COR-L47 (cell line): ENCODE data around the gene SP2.
A peak's percentile ranks its signal among the peaks of the same experiment; 100 is the strongest.
"Not testable (repeated sequence)": the region's sequence is repeated elsewhere in the genome, so short reads cannot be mapped to it uniquely, and the experiment has no call there.

ENCODE experiments used
- DNase-seq: peaks from one replicate; lab custom pipeline; 2025; lab: John Stamatoyannopoulos, UW

Gene SP2

DNA sequence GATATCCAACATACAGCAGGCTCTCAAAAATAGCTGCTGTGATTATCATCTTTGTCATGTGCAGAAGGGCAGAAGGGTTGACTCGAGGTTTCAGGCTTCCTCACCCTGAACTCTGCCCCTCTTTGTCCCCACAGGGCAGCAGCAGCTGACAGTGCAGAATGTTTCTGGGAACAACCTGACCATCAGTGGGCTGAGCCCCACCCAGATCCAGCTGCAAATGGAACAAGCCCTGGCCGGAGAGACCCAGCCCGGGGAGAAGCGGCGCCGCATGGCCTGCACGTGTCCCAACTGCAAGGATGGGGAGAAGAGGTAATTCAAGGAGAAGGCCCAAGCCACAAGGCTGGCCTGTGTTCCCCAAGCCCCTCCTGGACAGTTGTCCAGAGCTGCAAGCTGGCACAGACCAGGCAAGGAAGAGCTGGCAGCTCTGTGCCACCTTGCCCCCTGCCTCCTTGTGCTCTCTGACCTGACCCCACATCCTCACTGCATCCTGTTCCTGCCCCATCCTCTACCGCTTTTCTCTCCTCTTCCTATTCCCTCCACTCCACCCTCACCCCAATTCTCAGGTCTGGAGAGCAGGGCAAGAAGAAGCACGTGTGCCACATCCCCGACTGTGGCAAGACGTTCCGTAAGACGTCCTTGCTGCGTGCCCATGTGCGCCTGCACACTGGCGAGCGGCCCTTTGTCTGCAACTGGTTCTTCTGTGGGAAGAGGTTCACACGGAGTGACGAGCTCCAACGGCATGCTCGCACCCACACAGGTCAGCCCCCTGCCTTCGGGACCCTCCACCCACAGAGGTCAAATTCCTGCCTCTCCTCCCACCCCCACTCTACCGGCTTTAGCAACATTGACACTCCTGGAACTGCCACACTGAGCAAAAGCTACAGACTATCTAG is 29.0 kb downstream of the SP2 start:
- DNase-seq = no peak

DNA sequence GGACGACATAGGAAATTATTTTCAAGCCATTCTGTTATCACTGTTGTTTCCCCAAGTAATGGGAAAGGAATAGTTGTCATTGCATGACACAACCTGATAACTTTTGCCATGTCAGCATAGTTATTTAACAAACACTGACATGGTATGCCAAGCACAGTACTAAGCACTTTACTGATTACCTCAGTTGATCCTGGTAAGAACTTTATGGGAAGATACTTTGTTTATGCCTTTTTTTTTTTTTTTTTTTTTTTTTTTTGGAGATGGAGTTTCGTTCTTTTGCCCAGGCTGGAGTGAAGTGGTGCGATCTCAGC is 29.6 kb downstream of the SP2 start:
- DNase-seq = no peak

DNA sequence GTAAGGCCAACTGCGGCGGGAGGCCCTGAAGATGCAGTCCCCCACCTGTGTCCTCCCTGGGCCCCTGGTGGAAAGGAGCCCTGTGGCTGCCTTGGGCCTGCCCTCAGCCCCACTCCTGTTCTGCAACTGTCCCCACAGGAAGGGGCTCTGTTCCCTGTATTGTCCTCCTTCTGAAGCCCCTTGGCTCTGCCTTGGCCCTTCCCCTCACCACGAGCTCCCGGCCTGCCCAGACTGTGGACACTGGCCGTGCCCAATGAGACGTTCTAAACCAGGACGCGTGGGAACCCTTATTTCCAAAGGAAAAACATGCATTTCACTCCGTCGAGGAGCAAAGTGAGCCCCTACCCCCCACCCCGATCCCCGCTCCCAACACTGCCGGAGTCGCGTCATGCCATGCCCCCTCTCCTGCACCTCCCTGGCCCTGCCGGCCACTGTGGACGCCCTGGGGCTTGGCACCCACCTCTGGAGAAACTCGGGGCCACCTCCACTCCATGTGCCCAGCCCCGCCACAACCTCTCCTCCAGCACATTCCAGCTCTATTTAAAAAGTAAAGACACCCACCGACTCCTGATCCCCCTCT is 31.9 kb downstream of the SP2 start:
- no peak for DNase-seq

DNA sequence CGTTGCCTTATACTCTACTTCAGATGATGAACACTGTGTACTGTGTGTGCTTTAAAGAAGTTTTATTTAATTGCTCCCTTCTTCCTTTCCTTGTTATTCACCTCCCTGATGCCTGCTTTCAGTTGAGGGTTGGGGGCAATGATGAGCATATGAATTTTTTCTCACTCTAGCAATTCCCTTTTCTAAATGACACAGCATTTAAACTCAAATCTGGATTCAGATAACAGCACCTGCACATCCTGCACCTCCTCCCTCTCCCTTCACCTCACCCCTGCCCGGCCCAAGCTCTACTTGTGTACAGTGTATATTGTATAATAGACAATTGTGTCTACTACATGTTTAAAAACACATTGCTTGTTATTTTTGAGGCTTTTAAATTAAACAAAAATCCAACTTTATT is 32.4 kb downstream of the SP2 start:
- no peak for DNase-seq

DNA sequence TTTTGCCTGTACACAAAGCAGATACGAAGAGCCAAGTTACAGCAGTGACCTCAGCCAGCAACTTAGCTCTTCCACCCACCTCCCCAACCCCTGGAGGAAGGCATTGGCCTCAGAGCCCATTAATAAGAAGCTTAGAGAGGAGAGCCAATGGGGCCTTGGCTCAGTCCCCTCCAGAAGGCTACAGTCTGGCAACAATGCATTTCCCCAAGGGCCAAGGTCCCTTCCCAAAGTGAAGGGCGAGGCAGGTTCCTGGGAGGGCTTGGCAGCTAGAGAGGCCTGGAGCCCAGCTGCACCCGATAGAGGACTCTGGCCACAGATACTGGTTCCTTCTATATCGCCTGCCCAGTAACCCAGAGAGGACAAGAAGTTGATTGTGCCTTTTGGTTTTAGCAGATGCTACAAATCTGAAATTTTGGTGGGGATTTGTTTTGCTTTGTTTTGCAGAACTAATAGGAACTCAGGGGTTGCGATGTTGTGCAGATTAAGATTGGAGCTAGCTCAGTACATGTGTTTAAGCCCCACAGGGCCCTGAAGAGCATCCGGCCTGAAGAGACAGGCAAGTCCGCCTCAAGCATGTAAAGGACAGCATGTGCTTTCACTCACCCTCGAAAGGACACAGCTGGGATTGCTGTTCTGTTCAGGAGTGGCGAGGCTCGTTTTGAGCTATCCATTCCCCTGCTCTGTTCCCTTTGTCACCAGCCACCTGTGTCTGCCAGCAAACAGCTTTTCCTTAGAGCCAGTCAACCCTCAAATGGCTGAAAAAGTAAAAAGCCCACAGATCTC is 33.4 kb downstream of the SP2 start:
- DNase-seq = no peak

DNA sequence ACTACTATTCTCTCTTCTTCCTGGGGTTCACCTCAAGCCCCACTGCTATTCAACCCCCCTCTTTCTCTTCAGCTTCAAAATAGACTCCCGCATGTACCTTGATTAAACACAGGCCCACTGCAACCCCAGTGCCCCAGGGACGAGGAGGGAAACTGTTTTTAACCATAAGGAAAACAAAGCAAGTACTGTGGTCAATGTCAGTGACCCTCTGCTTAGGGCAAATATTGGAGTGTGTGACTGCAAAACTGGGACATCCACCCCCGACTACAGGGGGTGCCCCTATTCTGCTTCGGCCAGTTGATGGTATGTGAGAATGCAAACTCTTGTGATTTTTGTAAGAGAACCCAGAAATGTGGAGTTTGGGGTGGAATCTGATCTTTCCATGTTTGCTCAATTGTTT is 35.8 kb downstream of the SP2 start:
- no peak for DNase-seq

DNA sequence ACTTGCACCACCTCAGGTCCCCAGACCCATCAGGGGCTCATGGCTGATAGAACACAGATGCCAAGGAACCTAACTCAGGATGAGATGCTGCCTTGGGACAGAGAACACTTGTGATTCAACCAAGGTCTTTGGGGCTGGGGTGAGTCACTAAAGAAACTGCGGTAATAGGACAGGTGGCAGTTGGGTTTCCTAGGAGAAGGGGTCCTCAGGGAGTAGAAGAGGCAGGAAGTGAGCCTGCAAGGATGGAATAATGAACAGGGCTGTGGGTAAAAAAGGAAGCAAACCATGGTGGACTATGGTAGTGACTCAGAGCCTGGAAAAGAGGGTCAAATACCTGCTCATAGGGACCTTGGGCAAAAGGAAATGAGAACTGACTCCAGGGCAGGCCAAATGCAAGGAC is 38.8 kb downstream of the SP2 start:
- no peak for DNase-seq

DNA sequence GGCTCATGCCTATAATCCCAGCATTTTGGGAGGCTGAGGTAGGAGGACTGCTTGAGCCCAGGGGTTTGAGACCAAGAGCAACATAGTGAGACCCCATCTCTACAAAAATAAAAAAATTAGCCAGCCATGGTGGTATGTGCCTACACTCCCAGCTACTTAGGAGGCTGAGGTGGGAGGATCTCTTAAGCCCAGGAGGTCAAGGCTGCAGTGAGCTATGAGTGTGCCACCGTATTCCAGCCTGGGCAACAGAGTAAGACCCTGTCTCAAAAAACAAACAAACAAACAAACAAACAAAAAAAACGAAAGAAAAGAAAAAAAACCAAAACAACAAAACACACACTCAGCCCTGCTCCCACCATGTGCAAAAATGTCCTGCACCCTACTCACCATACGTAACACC is 39.4 kb downstream of the SP2 start:
- DNase-seq = not testable (repeated sequence)

DNA sequence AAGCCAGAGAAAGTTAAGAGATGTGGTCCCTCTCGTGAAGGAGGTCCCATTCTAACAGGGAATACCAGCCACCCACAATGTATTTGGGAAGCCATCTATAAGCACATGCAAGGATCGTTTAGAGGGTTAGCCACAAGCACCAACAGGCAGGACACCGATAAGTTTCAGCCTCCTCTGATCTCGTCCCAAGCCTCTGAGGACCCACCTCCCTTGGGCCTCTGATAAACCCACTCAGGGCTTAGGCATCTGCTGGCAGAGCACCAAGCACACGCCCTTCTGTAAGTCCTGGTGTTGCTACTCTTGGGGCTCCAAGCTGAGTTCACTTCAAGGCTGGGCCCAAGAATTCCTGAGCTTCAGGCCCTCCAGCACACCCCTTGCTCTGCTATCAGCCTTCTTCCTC is 39.9 kb downstream of the SP2 start:
- no peak for DNase-seq

DNA sequence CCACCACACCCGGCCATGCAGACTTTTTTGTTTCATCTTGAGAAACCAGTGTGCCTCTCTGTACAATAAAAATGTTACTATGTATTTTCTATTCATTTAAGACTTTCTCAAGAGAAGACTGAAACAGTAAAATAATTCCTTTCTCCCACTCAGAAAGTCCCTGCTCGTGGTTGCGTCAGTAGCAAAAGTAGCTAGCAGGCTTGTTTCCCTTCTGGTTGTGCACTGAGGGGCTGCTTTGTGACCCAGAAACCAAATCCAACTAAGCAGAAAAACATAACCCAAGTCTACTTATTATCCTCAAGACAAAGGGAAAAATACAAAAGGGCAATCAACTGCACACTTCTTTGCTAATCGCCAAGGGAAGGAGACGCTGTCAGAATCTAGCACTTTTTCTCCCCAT is 41.9 kb downstream of the SP2 start:
- DNase-seq = no peak

DNA sequence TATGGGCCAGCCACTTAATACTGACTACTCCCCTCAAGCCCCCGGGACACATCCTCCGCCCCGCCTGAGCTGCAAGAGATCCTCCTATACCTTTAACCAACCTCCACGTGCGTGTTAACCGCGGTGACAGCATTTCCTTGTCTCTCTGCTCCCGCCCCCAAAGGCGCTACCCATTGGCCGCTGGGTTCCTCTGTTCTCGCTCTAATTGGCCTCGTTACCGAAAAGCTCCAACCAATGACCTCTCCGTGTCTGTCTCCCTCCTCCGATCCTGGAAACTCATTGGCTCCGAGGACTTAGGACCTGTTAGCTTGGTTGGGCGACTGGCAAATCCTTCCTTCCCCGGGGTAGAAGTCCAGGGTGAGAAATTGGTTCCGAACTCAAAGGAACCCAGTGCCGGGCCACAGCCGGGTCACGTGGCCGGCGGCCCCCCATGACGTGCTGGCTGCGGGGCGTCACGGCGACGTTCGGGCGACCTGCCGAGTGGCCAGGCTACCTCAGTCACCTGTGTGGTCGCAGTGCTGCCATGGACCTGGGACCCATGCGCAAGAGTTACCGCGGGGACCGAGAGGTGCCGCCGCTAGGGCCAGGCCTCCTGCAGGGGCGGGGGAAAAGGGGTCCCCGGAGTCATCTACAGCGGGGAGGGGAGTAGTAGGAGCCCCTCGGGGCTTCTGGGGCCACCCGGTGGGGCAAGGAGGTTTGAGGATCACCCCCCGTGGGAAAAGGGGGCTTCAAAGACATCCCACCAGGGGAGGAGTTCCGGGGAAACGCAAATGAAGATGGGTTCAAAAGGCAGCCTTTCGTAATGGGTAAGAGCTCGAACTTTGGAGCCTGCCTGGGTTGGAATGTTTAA is 45.4 kb downstream of the SP2 start, which contains the start of gene PNPO:
Gene PNPO (plus strand): TSS at position 326 of the 850 bp plus-strand sequence. CDS start 105 bp downstream, at position 431.
- peak; percentile 98 for DNase-seq

DNA sequence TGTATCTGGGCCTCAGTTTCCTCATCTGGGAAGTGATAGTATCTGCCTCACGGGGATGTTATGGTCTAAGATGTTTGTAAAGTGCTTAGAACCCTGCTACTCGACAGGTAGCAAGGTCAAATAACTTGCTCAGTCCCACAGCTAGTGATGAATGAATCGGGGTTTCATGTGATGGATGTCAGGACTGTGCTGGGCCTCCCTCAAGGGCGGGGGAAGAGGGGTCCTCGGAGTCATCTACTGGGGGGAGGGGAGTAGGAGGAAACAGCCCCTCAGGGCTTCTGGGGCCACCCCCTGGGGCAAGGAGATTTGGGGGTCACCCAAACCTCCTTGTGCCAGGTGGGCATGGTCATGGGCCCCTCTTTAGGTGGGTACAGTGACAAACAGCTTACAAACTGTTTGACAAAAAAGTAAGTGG is 46.1 kb downstream of the SP2 start:
- no peak for DNase-seq

DNA sequence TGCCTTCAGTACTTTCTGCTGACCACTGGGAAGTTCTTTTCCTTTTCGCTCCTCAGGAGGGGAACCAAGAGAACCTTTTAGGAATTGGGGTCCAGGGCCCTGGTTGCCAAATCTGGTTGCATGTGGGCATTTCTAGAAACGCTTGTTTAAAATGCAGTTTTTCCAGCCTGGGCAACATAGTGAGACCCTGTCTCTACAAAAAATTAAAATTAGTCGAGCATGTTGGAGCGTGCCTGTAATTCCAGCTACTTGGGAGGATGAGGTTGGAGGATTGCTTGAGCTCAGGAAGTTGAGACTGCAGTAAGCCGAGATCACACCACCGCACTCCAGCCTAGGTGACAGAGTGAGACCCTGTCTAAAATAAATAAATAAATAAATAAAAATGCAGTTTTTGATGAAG is 46.5 kb downstream of the SP2 start:
- DNase-seq = no peak

DNA sequence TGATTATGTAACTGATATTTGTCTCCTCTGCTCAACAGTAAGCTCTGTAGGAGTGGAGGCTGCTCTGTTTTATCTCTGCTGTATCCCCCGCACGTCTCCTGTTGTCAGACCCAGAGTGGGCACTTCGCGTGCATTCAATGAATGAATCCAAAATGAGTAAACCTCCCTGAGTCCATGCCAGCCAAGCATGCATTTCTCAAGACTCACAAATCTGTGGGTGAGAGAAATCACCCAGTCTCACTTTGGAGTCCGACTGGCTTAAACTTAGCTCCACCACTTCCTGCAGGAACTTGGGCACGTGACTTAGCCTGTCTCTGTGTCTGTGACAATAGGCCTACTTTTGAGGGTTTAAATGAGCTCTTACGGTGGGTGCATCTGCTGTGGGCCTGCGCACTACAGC is 49.0 kb downstream of the SP2 start:
- DNase-seq = no peak

DNA sequence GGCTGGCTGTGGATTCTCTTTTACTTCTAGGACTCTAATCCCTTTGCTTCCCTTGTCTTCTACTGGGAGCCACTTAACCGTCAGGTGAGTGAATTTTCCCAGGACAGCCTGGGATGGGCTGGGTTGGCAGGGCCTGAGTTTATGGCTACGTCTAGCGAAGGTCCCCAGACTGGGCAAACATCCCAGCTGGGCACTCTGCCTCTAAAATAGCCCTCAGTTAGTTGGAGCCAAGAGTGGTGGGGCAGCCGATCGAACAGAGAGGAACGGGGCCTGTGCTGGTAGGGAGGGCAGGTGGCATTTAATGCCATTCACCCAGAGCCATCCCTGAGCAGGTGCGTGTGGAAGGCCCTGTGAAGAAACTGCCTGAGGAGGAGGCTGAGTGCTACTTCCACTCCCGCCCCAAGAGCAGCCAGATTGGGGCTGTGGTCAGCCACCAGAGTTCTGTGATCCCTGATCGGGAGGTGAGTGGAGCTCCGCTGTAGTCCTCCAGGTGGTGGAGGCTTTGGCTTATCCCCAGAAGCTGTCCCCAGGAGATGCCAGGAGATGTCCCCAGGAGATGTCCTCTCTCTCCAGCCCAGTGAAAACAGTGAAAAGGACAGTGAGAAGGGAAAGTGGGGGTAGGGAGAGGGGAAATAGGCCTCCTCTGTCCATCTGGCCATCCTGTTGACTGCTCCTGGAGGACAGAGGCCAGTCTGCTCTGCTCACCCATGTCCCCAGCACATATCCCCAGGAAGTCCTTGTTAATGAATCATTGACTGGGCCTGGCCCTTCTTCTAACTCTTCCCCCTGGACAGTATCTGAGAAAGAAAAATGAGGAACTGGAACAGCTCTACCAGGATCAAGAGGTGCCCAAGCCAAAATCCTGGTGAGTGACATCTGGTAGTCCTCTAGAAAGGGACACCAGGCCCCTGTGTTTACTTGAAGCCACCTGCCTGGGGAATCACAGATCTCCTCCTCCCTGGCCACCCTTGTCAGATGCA is 49.8 kb downstream of the SP2 start:
- DNase-seq = no peak

DNA sequence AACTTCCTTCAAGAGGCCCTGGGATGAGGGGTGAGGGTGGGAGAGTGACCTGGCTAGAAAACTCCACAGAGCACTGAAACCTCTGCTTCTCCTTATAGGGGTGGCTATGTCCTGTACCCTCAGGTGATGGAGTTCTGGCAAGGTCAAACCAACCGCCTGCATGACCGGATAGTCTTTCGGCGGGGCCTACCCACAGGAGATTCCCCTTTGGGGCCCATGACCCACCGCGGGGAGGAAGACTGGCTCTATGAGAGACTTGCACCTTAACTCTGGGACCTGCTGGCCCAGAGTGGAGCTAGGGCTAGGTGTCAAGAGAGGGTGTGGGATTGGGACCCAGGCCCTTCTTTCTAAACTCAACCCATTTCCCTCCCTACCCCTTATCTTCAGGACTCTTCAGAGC is 50.5 kb downstream of the SP2 start:
- no peak for DNase-seq

DNA sequence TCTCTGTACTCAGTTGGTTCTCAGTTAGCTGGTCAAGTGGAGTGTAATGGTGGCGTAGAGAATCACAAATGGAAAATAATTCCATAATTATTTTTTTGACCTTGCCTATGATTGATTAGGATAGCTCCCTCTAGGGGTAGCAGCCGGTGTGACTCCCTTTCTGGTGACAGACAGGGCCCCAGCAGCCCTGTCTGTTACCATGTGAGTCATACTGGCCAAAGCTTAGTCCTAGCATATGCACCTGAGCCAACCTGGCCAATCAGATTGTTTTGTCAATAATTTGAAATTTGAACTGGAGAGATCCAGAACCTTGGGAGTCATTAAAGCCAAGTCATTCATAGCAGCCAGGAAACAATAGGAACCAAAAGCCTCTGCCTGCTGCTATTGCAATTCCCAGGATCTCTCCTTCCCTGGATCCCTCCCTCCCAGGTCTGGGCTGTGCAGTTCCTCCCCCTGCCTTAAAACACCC is 50.9 kb downstream of the SP2 start:
- DNase-seq = peak; percentile 87

DNA sequence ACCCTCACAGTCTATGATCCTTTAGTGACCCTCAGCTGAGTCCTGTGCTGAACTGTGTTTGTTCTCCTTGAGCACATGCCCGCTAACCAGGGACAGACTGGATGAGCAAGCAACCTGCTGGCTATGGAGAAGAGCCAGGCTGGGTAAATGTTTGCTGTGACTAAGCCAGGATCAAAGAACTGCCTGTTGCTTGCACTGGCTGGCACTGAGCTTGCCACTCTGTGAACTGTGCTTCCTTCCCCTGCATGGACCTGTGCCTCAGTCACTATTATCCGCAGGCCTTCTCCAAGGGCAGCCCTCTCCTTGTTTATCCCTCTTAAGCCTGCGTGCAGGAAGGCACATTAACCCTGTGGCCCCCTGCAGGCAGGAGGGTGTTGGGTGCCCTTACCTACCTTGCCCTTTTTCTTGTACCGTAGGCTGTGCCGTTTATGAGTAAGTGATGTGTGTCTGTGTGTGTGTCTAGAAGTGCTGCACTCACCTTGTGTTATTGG is 52.7 kb downstream of the SP2 start:
- DNase-seq = no peak

DNA sequence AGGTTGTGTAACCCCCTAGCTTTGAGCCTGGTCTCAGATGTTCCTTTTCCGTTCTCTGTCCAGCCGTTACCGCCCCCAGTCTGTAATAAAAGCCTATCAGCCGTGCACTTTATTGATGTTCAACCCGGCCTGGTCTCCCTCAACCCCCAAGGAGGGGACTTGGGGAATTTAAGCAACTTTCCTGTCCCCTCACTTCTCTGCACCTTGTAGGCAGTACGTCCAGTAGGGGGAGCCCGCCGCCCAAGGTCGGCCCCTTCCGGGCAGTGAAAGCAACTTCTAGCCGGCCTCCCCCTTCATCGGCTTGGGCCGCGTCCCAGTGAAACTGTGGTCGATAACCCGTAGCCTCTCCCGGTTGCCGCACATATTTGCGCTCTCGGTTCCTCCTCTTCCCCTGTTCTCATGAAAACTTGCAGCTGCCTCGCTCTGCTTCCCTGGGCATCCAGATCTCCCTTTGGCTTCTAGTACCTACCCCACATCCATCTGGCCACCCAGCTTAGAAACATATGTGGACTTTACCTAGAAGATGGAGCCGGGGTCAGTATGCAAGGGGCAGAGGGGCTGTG is 53.2 kb downstream of the SP2 start:
- peak; percentile 82 for DNase-seq

DNA sequence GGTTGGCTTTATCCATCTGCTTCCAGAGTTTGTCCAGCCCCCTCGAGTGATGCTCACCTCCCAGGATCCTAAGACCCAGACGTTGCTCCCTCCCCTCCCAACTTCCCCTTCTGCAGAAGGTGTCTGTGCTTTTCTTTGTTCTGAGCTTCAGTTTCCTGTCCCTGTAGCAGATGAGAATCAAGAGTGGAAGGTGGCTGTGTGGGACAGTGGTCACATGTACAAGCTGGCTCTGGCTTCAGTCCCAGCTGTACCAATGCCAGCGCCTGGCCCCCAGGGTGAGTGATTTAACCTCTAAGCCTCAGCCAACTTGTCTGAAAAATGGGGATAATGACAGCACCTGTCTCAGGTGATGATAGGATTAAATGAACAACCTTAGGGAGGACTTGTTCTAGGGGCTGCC is 53.9 kb downstream of the SP2 start:
- peak; percentile 5 for DNase-seq
